A673 (cell line): Measurements from ENCODE around the gene RASSF3.

Experiments used
- EZH2 ChIP-seq: fragments of 200-600 bp; sonication (generic); IDR thresholded peaks from 2 replicates; pipeline ENCODE4 v1.6.1; 2017; ENCODE audit warnings: borderline replicate concordance, low read depth, mild to moderate bottlenecking, mixed read lengths, antibody characterized with exemption, low read length; ENCODE audit not compliant: poor library complexity, severe bottlenecking
- TF ChIP-seq, protein P1 (sequence below): fragments of 300-800, 200-600 bp; sonication (generic); conservative IDR thresholded peaks from 2 replicates; pipeline ENCODE4 v1.5.1; 2017; ENCODE audit warnings: low read depth, mild to moderate bottlenecking, antibody characterized with exemption, low read length, moderate library complexity, mixed read lengths

DNA sequence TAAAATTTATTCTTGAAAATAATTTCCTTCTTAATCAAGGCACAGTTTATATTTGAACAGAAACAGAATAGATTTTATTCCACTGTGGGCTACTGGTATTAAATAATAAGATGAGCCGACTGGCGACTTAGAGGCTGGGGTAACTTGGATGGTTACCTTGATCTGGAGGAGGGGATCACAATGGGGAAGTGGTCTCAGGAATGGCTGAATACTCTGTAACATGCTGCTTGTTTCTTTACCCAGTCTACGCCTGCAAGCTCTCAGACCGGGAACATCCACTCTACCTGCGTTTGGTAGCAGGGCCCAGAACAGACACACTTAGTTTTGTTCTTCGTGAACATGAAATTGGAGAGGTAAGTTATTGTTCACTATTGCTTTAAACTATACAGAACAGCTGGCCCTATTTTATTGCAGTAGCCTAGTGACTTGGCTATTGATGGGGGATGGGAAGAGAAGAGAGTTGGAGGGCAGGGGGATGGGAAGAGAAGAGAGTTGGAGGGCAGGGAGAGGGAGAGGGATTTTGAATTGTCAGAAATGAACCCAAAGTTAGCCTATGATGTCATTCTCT lies 81.0 kb downstream of the RASSF3 start:
- TF ChIP-seq, protein P1, sequence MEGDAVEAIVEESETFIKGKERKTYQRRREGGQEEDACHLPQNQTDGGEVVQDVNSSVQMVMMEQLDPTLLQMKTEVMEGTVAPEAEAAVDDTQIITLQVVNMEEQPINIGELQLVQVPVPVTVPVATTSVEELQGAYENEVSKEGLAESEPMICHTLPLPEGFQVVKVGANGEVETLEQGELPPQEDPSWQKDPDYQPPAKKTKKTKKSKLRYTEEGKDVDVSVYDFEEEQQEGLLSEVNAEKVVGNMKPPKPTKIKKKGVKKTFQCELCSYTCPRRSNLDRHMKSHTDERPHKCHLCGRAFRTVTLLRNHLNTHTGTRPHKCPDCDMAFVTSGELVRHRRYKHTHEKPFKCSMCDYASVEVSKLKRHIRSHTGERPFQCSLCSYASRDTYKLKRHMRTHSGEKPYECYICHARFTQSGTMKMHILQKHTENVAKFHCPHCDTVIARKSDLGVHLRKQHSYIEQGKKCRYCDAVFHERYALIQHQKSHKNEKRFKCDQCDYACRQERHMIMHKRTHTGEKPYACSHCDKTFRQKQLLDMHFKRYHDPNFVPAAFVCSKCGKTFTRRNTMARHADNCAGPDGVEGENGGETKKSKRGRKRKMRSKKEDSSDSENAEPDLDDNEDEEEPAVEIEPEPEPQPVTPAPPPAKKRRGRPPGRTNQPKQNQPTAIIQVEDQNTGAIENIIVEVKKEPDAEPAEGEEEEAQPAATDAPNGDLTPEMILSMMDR, result no peak
- TF ChIP-seq EZH2, result no peak
